GM12891 (cell line): ENCODE data around the gene TMEM61.

Experiments used
- POLR2A ChIP-seq: IDR thresholded peaks from 2 replicates; pipeline ENCODE4 v1.6.1; 2011; ENCODE audit warnings: low read depth, low read length, control low read depth
- POLR2AphosphoS5 ChIP-seq: IDR thresholded peaks from 2 replicates; pipeline ENCODE4 v1.6.1; 2011; ENCODE audit warnings: low read depth, low read length, control low read depth
- POU2F2 ChIP-seq: IDR thresholded peaks from 2 replicates; pipeline ENCODE4 v1.6.1; 2011; ENCODE audit warnings: low read depth, mild to moderate bottlenecking, control low read depth, low read length, moderate library complexity
- SPI1 ChIP-seq: IDR thresholded peaks from 2 replicates; pipeline ENCODE4 v1.6.1; 2011; ENCODE audit warnings: low read depth, low read length, control low read depth

DNA sequence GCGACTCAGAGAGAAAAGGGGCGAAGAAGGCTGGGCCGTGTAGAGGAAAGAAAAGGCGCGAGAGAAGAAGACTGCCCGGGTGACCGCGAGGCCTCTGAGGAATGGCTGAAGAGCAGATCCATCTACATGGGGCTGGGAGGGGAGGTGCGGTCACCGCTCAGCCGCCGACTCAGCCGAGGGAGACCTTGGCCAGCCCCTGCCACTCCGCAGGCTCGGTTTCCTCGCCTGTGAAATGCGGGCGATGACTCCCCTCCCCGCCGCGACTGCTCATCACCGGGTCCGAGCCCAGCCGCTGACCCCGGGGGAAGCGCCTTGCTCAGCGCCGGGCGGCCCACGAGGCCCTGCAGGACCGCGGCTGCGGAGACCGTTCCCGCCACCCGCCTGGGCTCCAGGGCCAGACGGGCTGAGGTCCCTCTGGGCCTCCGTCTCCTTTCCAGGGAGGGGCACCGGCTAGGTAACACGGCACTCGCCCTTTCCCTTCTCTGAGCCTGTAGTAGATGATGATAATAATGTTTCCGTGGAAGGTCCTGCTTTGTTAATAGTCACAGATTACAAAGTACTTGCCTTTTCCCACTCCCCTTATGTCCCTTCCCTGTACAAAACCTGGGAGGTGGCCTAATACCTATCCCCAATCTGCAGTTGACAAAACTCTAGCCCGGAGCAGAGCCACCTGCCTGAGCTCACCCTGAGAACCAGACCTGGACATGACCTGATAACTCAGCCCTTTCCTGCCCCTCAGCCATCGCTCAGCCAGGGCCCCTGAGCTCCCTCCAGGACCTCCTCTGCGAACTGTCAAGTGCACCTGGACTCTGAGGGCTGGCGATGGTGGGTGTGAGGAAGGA lies 16.7 kb downstream of the TMEM61 start:
- TF ChIP-seq POLR2A = no peak
- TF ChIP-seq POLR2AphosphoS5 = no peak
- no peak for TF ChIP-seq POU2F2
- no peak for TF ChIP-seq SPI1
